TTC549 (cell line): ENCODE results near the gene SNRPE.
"Not testable (repeated sequence)": the region's sequence is repeated elsewhere in the genome, so short reads cannot be mapped to it uniquely, and the experiment has no call there.

Experiments
- FAIRE-seq: peaks from 2 replicates; lab custom pipeline; 2012; peaks lifted over from hg19 to GRCh38; lab: Jason Lieb, UNC

The SNRPE gene

GRCh38 chr1:203861379-203862184 is at the start of gene SNRPE:
SNRPE (plus strand) TSS chr1:203861599; CDS start chr1:203861660, 61 bp downstream.
- FAIRE-seq, result peak; percentile 97

- FAIRE-seq, result no peak
Measured at GRCh38 chr1:203813581-203814341, 47.6 kb upstream of the SNRPE start.

GRCh38 chr1:203818399-203818798 is 43.0 kb upstream of the SNRPE start:
- no peak for FAIRE-seq

- FAIRE-seq, result no peak
Measured at GRCh38 chr1:203823306-203823705, 38.1 kb upstream of the SNRPE start.

GRCh38 chr1:203826175-203826574 is 35.2 kb upstream of the SNRPE start:
- FAIRE-seq, result peak; percentile 76

- no peak for FAIRE-seq
Measured at GRCh38 chr1:203828002-203828401, 33.4 kb upstream of the SNRPE start.

GRCh38 chr1:203828503-203828902 is 32.9 kb upstream of the SNRPE start:
- no peak for FAIRE-seq

GRCh38 chr1:203829247-203829646 is 32.2 kb upstream of the SNRPE start:
- not testable (repeated sequence) for FAIRE-seq

GRCh38 chr1:203835476-203835875 is 25.9 kb upstream of the SNRPE start:
- FAIRE-seq, result no peak

- FAIRE-seq, result no peak
Measured at GRCh38 chr1:203839081-203839480, 22.3 kb upstream of the SNRPE start.

- FAIRE-seq, result no peak
Measured at GRCh38 chr1:203840208-203840808, 21.1 kb upstream of the SNRPE start.

- peak; percentile 86 for FAIRE-seq
Measured at GRCh38 chr1:203842559-203842876, 18.9 kb upstream of the SNRPE start.

GRCh38 chr1:203843435-203843834 is 18.0 kb upstream of the SNRPE start:
- no peak for FAIRE-seq

- FAIRE-seq, result not testable (repeated sequence)
Measured at GRCh38 chr1:203853112-203853511, 8.3 kb upstream of the SNRPE start.

- no peak for FAIRE-seq
Measured at GRCh38 chr1:203858055-203858454, 3.3 kb upstream of the SNRPE start.

- FAIRE-seq, result no peak
Measured at GRCh38 chr1:203858975-203859374, 2.4 kb upstream of the SNRPE start.

- FAIRE-seq, result no peak
Measured at GRCh38 chr1:203860396-203861025, 888 bp upstream of the SNRPE start.

- no peak for FAIRE-seq
Measured at GRCh38 chr1:203867802-203868201, 6.4 kb downstream of the SNRPE start.

- FAIRE-seq, result no peak
Measured at GRCh38 chr1:203870245-203870644, 8.8 kb downstream of the SNRPE start.

GRCh38 chr1:203871114-203871880 is 9.9 kb downstream of the SNRPE start:
- peak; percentile 95 for FAIRE-seq

- no peak for FAIRE-seq
Measured at GRCh38 chr1:203873094-203873493, 11.7 kb downstream of the SNRPE start.

GRCh38 chr1:203878422-203878821 is 17.0 kb downstream of the SNRPE start:
- no peak for FAIRE-seq
